Measurements from ENCODE around the gene CHRNB2.
"Not testable (repeated sequence)": the region's sequence is repeated elsewhere in the genome, so short reads cannot be mapped to it uniquely, and the experiment has no call there.

DNA sequence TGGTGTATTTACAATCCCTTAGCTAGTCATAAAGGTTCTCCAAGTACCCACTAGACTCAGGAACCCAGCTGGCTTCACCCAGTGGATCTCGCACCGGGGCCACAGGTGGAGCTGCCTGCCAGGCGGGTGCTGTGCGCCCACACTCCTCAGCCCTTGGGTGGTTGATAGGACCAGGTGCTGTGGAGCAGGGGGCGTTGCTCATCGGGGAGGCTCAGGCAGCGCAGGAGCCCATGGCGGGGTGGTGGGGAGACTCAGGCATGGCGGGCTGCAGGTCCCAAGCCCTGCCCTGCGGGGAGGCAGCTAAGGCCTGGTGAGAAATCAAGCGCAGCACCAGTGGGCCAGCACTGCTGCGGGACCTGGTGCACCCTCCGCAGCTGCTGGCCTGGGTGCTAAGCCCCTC, 35.6 kb upstream of the CHRNB2 start:
- TF ChIP-seq CTCF, POLR2AphosphoS5 (IDR thresholded peaks at IDR 0.05): not testable (repeated sequence)

Measured in prostate gland (tissue), 2 donors.